ENCODE results near the gene CD46.

GRCh38 chr1:207763972-207764371 is 12.1 kb downstream of the CD46 start:
- TF ChIP-seq CTCF (IDR thresholded peaks at IDR 0.05) (no peak), POLR2A (IDR thresholded peaks at IDR 0.05) (no peak)

Measured in testis (tissue), 2 donors.